ENCODE data around the gene LRTM2.

GRCh38 chr12:1865284-1865866, 45.0 kb downstream of the LRTM2 start:
- TF ChIP-seq POLR2A (IDR thresholded peaks at IDR 0.05) (no peak), CTCF (IDR thresholded peaks at IDR 0.05) (no peak)
